H9 (cell line): Measurements from ENCODE around the gene RSPRY1. TPM values are rescaled to one million over a fixed set of nuclear protein-coding genes. Genes with fewer than 3 reads are reported as not detected.
A peak's percentile ranks its signal among the peaks of the same experiment; 100 is the strongest.

Experiments
- DNase-seq: peaks from one replicate; pipeline ENCODE4 v3.0.0-alpha.2; 2017
- H2AFZ ChIP-seq: one replicate; pipeline ENCODE4 v1.6.1; 2013; ENCODE audit warnings: mild to moderate bottlenecking, low read length, control low read depth, moderate library complexity
- H2AK5ac ChIP-seq: 2 replicates; pipeline ENCODE4 v1.6.1; 2013; ENCODE audit warnings: low read length, control low read depth, mixed read lengths; ENCODE audit not compliant: insufficient read length
- H2BK120ac ChIP-seq: one replicate; pipeline ENCODE4 v1.6.1; 2013; ENCODE audit warnings: low read depth, mild to moderate bottlenecking, low read length, control low read depth, inconsistent platforms; ENCODE audit not compliant: poor library complexity, severe bottlenecking
- H2BK12ac ChIP-seq: 2 replicates; pipeline ENCODE4 v1.6.1; 2013; ENCODE audit warnings: low read length, control low read depth, mixed read lengths, low read depth; ENCODE audit not compliant: insufficient read length
- H2BK15ac ChIP-seq: 2 replicates; pipeline ENCODE4 v1.6.1; 2013; ENCODE audit warnings: low read depth, low read length, control low read depth
- H2BK20ac ChIP-seq: one replicate; pipeline ENCODE4 v1.6.1; 2013; ENCODE audit warnings: low read depth, mild to moderate bottlenecking, low read length, control low read depth, inconsistent platforms; ENCODE audit not compliant: poor library complexity, severe bottlenecking
- H2BK5ac ChIP-seq: 2 replicates; pipeline ENCODE4 v1.6.1; 2013; ENCODE audit warnings: low read length, control low read depth, mixed read lengths; ENCODE audit not compliant: insufficient read length
- H3K14ac ChIP-seq: 2 replicates; pipeline ENCODE4 v1.6.1; 2013; ENCODE audit warnings: low read length, control low read depth; ENCODE audit not compliant: insufficient read depth
- H3K18ac ChIP-seq: 2 replicates; pipeline ENCODE4 v1.6.1; 2013; ENCODE audit warnings: low read depth, mild to moderate bottlenecking, mixed read lengths, low read length, control low read depth; ENCODE audit not compliant: insufficient read length
- H3K23ac ChIP-seq: 2 replicates; pipeline ENCODE4 v1.6.1; 2013; ENCODE audit warnings: low read length, control low read depth, mixed read lengths, low read depth; ENCODE audit not compliant: insufficient read length
- H3K23me2 ChIP-seq: 2 replicates; pipeline ENCODE4 v1.6.1; 2013; ENCODE audit warnings: low read depth, mild to moderate bottlenecking, mixed read lengths, low read length, control low read depth; ENCODE audit not compliant: insufficient read length, poor library complexity, severe bottlenecking
- H3K27ac ChIP-seq: 2 replicates; pipeline ENCODE4 v1.5.1; 2013; ENCODE audit warnings: low read length, control low read depth, mixed read lengths, low read depth; ENCODE audit not compliant: insufficient read length
- H3K27me3 ChIP-seq: 2 replicates; pipeline ENCODE4 v1.6.1; 2013; ENCODE audit warnings: low read length, control low read depth, inconsistent platforms; ENCODE audit not compliant: insufficient read depth
- H3K4ac ChIP-seq: 2 replicates; pipeline ENCODE4 v1.6.1; 2013; ENCODE audit warnings: low read depth, mild to moderate bottlenecking, control low read depth, inconsistent platforms, low read length, moderate library complexity
- H3K4me1 ChIP-seq: 2 replicates; pipeline ENCODE4 v1.6.1; 2013; ENCODE audit warnings: low read length, control low read depth, inconsistent platforms; ENCODE audit not compliant: insufficient read depth
- H3K4me2 ChIP-seq: 2 replicates; pipeline ENCODE4 v1.6.1; 2013; ENCODE audit warnings: low read length, control low read depth, mixed read lengths; ENCODE audit not compliant: insufficient read length, insufficient read depth
- H3K56ac ChIP-seq: 2 replicates; pipeline ENCODE4 v1.6.1; 2013; ENCODE audit warnings: low read depth, mild to moderate bottlenecking, mixed read lengths, low read length, control low read depth; ENCODE audit not compliant: insufficient read length
- H3K79me1 ChIP-seq: 2 replicates; pipeline ENCODE4 v1.6.1; 2013; ENCODE audit warnings: low read depth, mild to moderate bottlenecking, moderate library complexity, low read length, control low read depth, inconsistent platforms; ENCODE audit not compliant: insufficient read depth, poor library complexity, severe bottlenecking
- H3K79me2 ChIP-seq: 2 replicates; pipeline ENCODE4 v1.6.1; 2013; ENCODE audit warnings: low read length, control low read depth, inconsistent platforms; ENCODE audit not compliant: insufficient read depth
- H3K9ac ChIP-seq: 2 replicates; pipeline ENCODE4 v1.6.1; 2013; ENCODE audit warnings: low read length, control low read depth, mixed read lengths; ENCODE audit not compliant: insufficient read length; ENCODE audit errors: extremely low read depth
- H3K9me3 ChIP-seq: one replicate; pipeline ENCODE4 v1.6.1; 2013; ENCODE audit warnings: low read depth, low read length, inconsistent platforms; ENCODE audit not compliant: control insufficient read depth
- H3T11ph ChIP-seq: one replicate; pipeline ENCODE4 v1.6.1; 2013; ENCODE audit warnings: mild to moderate bottlenecking, low read length, control low read depth, inconsistent platforms
- H4K20me1 ChIP-seq: one replicate; pipeline ENCODE4 v1.6.1; 2013; ENCODE audit not compliant: control insufficient read depth, insufficient read length, insufficient read depth
- H4K5ac ChIP-seq: 2 replicates; pipeline ENCODE4 v1.6.1; 2013; ENCODE audit warnings: low read depth, mild to moderate bottlenecking, mixed read lengths, low read length, control low read depth; ENCODE audit not compliant: insufficient read length
- H4K8ac ChIP-seq: replicated peaks from 2 replicates; pipeline ENCODE4 v1.6.1; 2013; ENCODE audit warnings: low read length, control low read depth, mixed read lengths, low read depth; ENCODE audit not compliant: insufficient read length
- H4K91ac ChIP-seq: 2 replicates; pipeline ENCODE4 v1.6.1; 2013; ENCODE audit warnings: low read depth, mild to moderate bottlenecking, moderate library complexity, mixed read lengths, low read length, control low read depth; ENCODE audit not compliant: insufficient read length
- H3K27ac Mint-ChIP-seq, 3 experiments: 2 replicates in 2 of 3; 3 replicates in 1 of 3; pipeline ENCODE4 v1.8.0; 2020 to 2021; ENCODE audit warnings: mixed read lengths in 3 of 3, mild to moderate bottlenecking in 1 of 3, moderate library complexity in 1 of 3
- H3K27me3 Mint-ChIP-seq: 2 replicates; pipeline ENCODE4 v1.8.0; 2021; ENCODE audit warnings: low read depth, mild to moderate bottlenecking, moderate library complexity, mixed read lengths
- H3K36me3 Mint-ChIP-seq, 3 experiments: 2 replicates in 2 of 3; 3 replicates in 1 of 3; pipeline ENCODE4 v1.8.0; 2020 to 2021; ENCODE audit warnings: low read depth in 3 of 3, mixed read lengths in 3 of 3; ENCODE audit not compliant: insufficient read depth in 1 of 3
- H3K4me1 Mint-ChIP-seq, 2 experiments: 2 replicates each; pipeline ENCODE4 v1.8.0; 2020; ENCODE audit warnings: mixed read lengths in 2 of 2
- H3K4me3 Mint-ChIP-seq, 2 experiments: 2 replicates in 1 of 2; 3 replicates in 1 of 2; pipeline ENCODE4 v1.8.0; 2020 to 2021; ENCODE audit warnings: mild to moderate bottlenecking in 2 of 2, mixed read lengths in 2 of 2, moderate library complexity in 1 of 2
- H3K9me3 Mint-ChIP-seq, 2 experiments: 2 replicates in 1 of 2; 3 replicates in 1 of 2; pipeline ENCODE4 v1.8.0; 2020; ENCODE audit warnings: mild to moderate bottlenecking in 2 of 2, mixed read lengths in 2 of 2, moderate library complexity in 1 of 2
- CTCF ChIP-seq: fragments of 200-600 bp; sonication (generic); conservative IDR thresholded peaks from 3 replicates; pipeline ENCODE4 v1.8.0; 2021; ENCODE audit warnings: antibody characterized with exemption, mild to moderate bottlenecking
- WGBS: extraction: QIAGEN DNeasy Blood & Tissue Kit; methylation state at CpG from one replicate; pipeline ENCODE4 v1.1.7; 2013; ENCODE audit warnings: missing lambda C conversion rate, low lambda C conversion rate, mixed read lengths; ENCODE audit not compliant: insufficient read length; ENCODE audit errors: extremely low coverage; 5-methylcytosine and 5-hydroxymethylcytosine counted together
- total RNA-seq: library from RNA; stranded (reverse); gene quantifications from 2 replicates; pipeline ENCODE4 v1.2.1, GENCODE V29; 2021

The RSPRY1 gene
- total RNA-seq, 1 experiment from 2014 or later: 36.1 TPM

- Mint-ChIP-seq H3K4me3 (no peak overlapping the region), H3K27me3 (no peaks in the 10 kb centered on the region), H3K9me3 (no peaks in the 10 kb centered on the region), H3K27ac (no peak overlapping the region), H3K36me3 (peaks cover 39 to 82% (median 70%) of the 10 kb centered on the region in 3 experiments), H3K4me1 (no peaks in the 10 kb centered on the region)
- no peak overlapping the region for H2BK15ac ChIP-seq
- H3K79me1 ChIP-seq: no peaks in the 10 kb centered on the region
- H3K18ac ChIP-seq: no peak overlapping the region
- H4K8ac ChIP-seq: no peak overlapping the region
- H3K4me1 ChIP-seq: no peaks in the 10 kb centered on the region
- no peak overlapping the region for H2AFZ ChIP-seq
- H3K14ac ChIP-seq: no peak overlapping the region
- no peak overlapping the region for H2BK12ac ChIP-seq
- H3K27me3 ChIP-seq: no peaks in the 10 kb centered on the region
- WGBS: no CpG with 5 or more reads among the region's 4 CpGs
- H2BK20ac ChIP-seq: no peak overlapping the region
- no peak overlapping the region for H3K4me2 ChIP-seq
- no peak overlapping the region for H3K27ac ChIP-seq
- no peak overlapping the region for H3K56ac ChIP-seq
- no peak for DNase-seq
- no peak overlapping the region for H3K23ac ChIP-seq
- H3K4ac ChIP-seq: no peak overlapping the region
- no peaks in the 10 kb centered on the region for H3K9me3 ChIP-seq
- H4K5ac ChIP-seq: no peak overlapping the region
- H3K79me2 ChIP-seq: no peaks in the 10 kb centered on the region
- no peaks in the 10 kb centered on the region for H4K20me1 ChIP-seq
- no peak overlapping the region for H2BK120ac ChIP-seq
- no peak overlapping the region for H3K9ac ChIP-seq
- H3K23me2 ChIP-seq: no peaks in the 10 kb centered on the region
- H2AK5ac ChIP-seq: no peak overlapping the region
- no peak overlapping the region for H3T11ph ChIP-seq
- no peak overlapping the region for H4K91ac ChIP-seq
- no peak overlapping the region for H2BK5ac ChIP-seq
- TF ChIP-seq CTCF: peak; percentile 65
These were observed 18.2 kb upstream of the RSPRY1 start for GRCh38 chr16:57167953-57168352.
